Thoracic aorta (tissue), 2 donors: ENCODE results near the gene RPL29. TPM values are rescaled to one million over a fixed set of nuclear protein-coding genes. Genes with fewer than 3 reads are reported as not detected.

Experiments used
- ATAC-seq: fragments of 150-250 bp; one replicate; pipeline ENCODE4 v1.8.0; 2017; ENCODE audit warnings: low read depth; ENCODE audit not compliant: insufficient number of reproducible peaks, low FRiP score
- DNase-seq: peaks from one replicate; pipeline ENCODE4 v3.0.0-alpha.2; 2020; ENCODE audit warnings: low spot score
- H3K27ac ChIP-seq, 2 donors: fragments of 200-600 bp; sonication (generic); 1 replicate in 1 of 2; 2 replicates in 1 of 2; pipeline ENCODE4 v1.5.1; 2016; ENCODE audit warnings: mild to moderate bottlenecking in 2 of 2, moderate library complexity in 2 of 2
- H3K27me3 ChIP-seq: fragments of 200-600 bp; sonication (generic); replicated peaks from 2 replicates; pipeline ENCODE4 v1.6.0; 2016; ENCODE audit warnings: mild to moderate bottlenecking; ENCODE audit not compliant: insufficient read depth
- H3K36me3 ChIP-seq: fragments of 200-600 bp; sonication (generic); one replicate; pipeline ENCODE4 v1.5.1; 2016
- H3K4me1 ChIP-seq, 2 donors: fragments of 200-600 bp; sonication (generic); 1 replicate in 1 of 2; 2 replicates in 1 of 2; pipeline versions ENCODE4 v1.5.1 to v1.6.0; 2016; ENCODE audit warnings: low read depth in 2 of 2, mild to moderate bottlenecking in 1 of 2; ENCODE audit not compliant: control insufficient read depth in 1 of 2
- H3K4me3 ChIP-seq: fragments of 200-600 bp; sonication (generic); 2 replicates; pipeline ENCODE4 v1.5.1; 2016; ENCODE audit warnings: mild to moderate bottlenecking
- H3K9me3 ChIP-seq: fragments of 200-600 bp; sonication (generic); 2 replicates; pipeline ENCODE4 v1.5.1; 2016
- total RNA-seq, 2 donors: library from RNA; depleted of rRNA; stranded (reverse); fragments of >200 nt; gene quantifications; one replicate each; pipeline versions ENCODE4 v1.1.0 to v1.2.3, GENCODE V29; 2016
- TF ChIP-seq, protein P1 (sequence below): fragments of 200-600 bp; sonication (generic); IDR thresholded peaks from one replicate; pipeline ENCODE4 v1.5.1; 2019; ENCODE audit warnings: antibody characterized with exemption

The RPL29 gene
- total RNA-seq, 2 donors from 2014 or later: 642 to 718 TPM

DNA sequence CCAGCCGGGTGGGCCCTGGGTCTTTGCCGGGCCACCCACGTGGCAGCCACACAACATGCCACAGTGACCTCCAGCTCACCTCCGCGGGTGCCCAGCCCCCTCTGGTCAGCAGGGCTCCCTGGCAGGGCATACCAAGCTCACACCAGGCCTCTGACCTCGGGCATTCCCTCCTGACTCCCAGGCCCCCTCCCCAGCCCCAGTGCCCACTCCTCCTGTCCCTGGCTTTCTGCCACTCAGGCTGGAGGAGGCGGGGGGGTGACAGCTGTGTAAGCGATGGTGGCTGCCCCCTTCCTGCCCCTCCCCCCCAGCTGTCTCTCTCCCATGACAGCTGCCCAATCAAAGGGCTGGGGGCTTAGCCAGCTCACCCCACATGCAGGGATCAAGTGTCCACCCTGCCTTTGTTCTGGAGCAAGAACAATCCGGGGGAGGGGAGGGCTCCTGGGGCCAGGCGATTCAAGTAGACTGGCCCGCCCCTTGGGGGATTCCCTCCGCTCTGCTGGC, 31.7 kb downstream of the RPL29 start:
- ATAC-seq: no peak
- TF ChIP-seq, protein P1, sequence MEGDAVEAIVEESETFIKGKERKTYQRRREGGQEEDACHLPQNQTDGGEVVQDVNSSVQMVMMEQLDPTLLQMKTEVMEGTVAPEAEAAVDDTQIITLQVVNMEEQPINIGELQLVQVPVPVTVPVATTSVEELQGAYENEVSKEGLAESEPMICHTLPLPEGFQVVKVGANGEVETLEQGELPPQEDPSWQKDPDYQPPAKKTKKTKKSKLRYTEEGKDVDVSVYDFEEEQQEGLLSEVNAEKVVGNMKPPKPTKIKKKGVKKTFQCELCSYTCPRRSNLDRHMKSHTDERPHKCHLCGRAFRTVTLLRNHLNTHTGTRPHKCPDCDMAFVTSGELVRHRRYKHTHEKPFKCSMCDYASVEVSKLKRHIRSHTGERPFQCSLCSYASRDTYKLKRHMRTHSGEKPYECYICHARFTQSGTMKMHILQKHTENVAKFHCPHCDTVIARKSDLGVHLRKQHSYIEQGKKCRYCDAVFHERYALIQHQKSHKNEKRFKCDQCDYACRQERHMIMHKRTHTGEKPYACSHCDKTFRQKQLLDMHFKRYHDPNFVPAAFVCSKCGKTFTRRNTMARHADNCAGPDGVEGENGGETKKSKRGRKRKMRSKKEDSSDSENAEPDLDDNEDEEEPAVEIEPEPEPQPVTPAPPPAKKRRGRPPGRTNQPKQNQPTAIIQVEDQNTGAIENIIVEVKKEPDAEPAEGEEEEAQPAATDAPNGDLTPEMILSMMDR: no peak
- Histone ChIP-seq H3K27me3 (no peaks in the 10 kb centered on the region), H3K36me3 (peaks cover 13% of the 10 kb centered on the region), H3K4me1 (peaks cover 35 to 64% of the 10 kb centered on the region in 2 donors), H3K9me3 (no peaks in the 10 kb centered on the region), H3K4me3 (no peak overlapping the region), H3K27ac (peak overlapping the region; percentile 21 to 58)
- no peak for DNase-seq

DNA sequence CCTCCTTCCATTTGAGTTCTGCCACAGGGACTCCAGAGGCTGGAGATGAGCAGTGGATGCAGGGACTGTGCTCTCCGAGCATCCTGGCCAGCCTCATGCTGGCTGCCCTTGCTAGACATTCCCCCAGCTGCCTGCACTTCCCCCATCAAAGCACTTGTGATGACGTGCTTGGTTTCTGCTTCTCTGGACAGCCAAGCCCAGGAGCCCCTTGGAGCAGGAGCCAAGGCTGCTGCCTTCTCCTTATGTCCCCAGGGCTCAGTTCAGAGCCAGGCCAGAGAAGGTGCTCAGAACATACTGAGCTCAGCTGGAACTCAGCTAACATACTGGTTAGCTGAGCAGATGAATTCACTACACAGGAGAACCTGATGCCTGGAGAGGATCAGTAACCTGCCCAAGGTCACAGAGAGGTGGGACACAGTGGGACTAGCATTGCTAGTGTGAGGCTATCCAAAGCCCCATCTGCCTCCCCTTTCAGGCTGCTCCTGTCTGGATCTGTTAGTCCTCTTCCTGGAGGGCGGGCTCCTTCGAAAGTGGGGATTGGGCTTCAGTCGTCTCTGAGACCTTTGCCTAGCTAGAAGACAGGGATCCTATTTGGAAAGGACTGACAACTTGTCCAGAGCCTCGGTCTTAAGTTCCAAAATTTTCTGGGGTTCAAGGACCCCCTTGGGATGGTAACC, 32.7 kb downstream of the RPL29 start:
- TF ChIP-seq, protein P1: no peak
- Histone ChIP-seq H3K4me1 (peaks cover 29 to 55% of the 10 kb centered on the region in 2 donors), H3K9me3 (no peaks in the 10 kb centered on the region), H3K27ac (peak overlapping the region in 1 of 2 donors; percentile 2), H3K36me3 (peaks cover 17% of the 10 kb centered on the region), H3K4me3 (no peak overlapping the region), H3K27me3 (no peaks in the 10 kb centered on the region)
- ATAC-seq (no peak), DNase-seq (no peak)

DNA sequence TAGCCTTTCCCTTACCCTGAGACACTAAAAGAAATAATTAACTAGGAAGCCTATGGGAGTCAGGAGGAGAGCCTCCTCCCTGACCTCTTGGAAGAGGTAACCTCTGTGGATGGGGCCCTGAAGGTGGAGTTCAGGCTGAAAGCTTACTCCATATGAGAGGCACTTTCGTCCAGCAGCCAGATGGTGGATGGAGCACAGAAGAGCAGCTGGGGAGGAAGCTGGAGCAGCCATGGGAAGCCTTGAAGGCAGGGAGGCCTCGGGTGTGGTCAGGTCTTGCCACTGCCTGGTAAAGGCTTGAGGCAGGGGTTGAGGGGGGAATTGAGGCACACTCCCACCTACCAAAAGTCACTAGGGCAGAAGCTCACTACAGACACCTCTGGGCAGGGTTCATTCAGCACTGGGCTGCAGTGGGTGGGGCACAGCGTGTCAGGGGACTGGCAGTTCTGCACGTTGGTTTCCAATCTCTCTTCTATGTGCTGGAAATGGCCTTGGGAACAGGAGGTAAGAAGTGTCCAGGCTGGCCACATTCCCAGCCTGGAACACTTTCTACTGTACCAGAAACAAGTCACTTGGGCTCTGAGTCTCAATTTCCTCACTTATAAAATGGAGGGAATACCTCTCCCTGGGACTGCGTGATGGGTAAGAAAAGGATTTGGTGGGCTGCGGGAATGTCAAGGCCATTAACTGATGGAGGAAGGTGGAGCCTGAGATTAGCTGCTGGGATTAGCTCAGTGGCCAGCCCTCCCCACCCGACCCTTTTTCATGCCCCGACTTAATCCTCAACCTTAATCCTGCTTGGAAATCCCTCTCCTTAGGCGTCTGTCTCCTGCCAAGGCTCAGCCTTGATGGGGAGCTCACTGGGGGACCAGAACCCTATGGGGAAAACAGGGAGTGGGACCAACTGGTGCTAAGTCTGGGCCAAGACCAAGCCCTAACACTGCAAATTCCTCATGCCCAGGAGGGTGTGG, 33.8 kb downstream of the RPL29 start:
- DNase-seq (no peak), ATAC-seq (no peak)
- Histone ChIP-seq H3K27me3 (no peaks in the 10 kb centered on the region), H3K36me3 (peaks cover 17% of the 10 kb centered on the region), H3K9me3 (no peaks in the 10 kb centered on the region), H3K4me3 (no peak overlapping the region), H3K27ac (no peak overlapping the region), H3K4me1 (peaks cover 27 to 54% of the 10 kb centered on the region in 2 donors)
- TF ChIP-seq, protein P1: no peak

DNA sequence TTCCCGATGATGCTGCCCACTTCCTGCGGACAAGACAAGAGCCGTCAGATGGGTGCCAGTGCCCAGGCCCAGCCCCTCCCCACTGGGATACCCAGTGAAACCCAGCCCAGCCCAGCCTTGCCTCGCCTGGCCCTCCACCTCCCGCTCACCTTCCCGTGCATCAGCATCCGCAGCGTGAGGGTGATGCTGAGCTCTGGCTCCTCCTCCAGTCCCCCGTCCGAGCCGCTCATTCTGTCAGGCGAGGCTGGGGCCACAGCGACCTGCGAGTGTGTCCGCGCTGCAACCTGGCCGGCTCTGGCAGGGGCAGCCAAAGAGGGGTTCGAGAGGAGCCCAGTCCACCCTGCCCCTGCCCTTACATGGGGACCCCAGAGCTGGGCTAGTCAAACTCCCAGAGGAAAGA, 34.7 kb downstream of the RPL29 start:
- Histone ChIP-seq H3K9me3 (no peaks in the 10 kb centered on the region), H3K27ac (no peak overlapping the region), H3K27me3 (no peaks in the 10 kb centered on the region), H3K4me1 (peaks cover 24 to 56% of the 10 kb centered on the region in 2 donors), H3K36me3 (peaks cover 17% of the 10 kb centered on the region), H3K4me3 (no peak overlapping the region)
- ATAC-seq (no peak), DNase-seq (no peak)
- TF ChIP-seq, protein P1: no peak

DNA sequence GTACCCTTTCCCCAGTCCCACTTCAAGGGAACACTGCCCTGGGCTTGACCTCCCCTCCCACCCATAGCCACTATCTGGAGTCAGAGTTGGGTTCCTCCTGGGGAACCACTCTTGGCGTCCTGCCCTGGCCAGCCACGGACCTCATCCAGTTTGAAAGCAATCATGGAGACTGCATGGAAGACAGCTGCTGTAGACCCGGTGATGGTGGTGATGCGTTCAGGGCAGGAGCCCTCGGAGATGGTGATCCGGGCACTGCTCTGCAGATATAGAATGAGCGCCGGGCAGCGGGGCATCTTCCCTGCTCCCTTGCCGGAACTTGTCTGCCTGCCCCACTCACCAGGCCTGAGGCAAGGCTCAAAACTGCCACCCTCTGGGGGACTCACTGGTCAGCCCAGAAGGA, 35.3 kb downstream of the RPL29 start:
- TF ChIP-seq, protein P1: no peak
- H3K4me1 ChIP-seq: peaks cover 18 to 56% of the 10 kb centered on the region in 2 donors

More for the DNA sequence above, 35.3 kb downstream of the RPL29 start:
- peaks cover 17% of the 10 kb centered on the region for H3K36me3 ChIP-seq
- no peak overlapping the region for H3K27ac ChIP-seq
- ATAC-seq (no peak), DNase-seq (no peak)
- no peak overlapping the region for H3K4me3 ChIP-seq
- H3K27me3 ChIP-seq: no peaks in the 10 kb centered on the region
- H3K9me3 ChIP-seq: no peaks in the 10 kb centered on the region
